Activated gamma-delta T cell treated with anti-CD3 and anti-CD28 coated beads, Interleukin-2, amount 50 U/mL, for 16 hours (primary cell): Measurements from ENCODE around the gene NOTUM.
"Not testable (repeated sequence)": the region's sequence is repeated elsewhere in the genome, so short reads cannot be mapped to it uniquely, and the experiment has no call there.

Experiments
- DNase-seq: peaks from one replicate; pipeline ENCODE4 v3.0.0-alpha.2; 2020; ENCODE audit warnings: low read depth

Gene NOTUM

DNA sequence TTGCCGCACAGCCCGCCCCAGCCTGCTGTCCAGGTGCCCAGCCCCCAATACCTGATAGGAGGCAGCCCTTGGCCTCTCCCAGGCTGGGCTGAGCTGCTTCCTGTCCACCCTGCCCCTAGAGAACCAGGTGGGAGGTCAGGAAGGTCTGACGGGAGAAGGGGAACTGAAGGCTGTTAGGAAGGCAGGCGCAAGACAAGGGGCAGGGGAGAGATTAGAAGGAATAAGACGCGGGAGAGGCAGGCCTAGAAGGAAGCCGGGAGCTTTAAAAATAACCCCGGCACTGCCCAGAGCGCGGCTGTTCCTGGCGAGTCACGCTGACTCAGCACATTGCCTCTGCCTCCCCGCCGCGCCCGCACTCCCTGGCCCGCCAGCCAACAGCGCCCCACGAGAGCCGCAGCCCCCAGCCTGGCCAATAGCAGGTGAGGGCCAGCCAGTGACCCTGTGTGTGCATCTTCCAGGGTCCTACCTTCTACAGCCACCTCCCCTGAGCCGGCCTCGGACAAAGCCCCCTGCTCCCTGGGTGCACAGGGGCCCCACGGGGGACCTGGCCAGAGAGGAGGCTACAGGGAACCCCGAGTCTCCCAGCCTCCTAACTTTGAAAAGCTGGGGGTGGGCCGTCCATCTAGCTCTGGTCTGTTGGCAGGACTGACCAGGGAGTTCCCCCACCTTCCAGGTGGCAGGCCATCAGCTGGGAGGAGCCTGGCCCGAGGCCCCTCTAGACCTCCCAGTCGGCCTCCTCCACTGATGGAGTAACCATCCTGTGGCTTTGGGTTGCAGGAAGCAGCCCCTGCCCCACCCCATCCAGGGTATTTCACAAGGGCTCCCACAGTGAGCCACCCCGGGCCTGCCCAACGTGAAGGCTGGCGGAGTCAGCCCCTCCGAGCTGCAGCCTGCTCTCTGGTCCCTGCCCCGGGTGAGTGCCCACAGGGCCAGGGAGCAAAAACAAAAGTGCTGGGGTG lies 37.4 kb downstream of the NOTUM start:
- DNase-seq: no peak

DNA sequence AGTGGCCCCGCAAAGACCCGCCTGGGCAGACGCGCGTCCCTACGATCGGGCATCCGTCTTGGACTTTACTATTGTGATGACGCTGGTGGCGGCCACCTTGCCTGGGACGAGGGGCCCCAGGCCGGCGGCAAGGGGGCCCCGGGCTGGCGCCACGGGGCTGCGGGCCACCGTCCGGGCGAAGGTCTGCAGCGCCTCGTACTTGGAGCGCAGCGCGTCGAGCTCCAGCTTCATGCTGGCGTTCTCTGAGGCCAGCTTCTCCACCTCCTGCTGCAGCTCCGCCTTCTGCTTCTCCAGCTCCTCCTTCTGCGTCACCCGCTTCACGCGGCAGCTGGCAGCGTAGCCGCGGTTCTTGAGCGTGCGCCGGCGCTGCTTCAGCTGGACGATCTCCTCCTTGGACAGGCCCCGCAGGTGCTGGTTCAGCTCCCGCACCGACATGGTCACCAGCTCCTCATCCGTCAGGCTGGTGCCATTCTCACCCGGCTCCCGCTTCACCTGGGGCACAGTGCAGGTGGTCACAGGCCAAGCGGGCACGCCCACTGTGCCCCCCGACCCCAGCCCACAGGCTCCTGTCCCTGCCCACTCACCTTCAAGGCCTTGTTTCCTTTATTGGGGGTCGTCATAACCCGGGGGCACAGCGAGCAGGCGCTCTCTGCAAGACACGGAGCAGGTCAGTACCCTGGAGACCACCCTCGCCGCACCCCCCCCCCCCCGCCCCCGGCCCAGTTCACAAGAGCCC lies 38.3 kb downstream of the NOTUM start:
- DNase-seq: no peak

DNA sequence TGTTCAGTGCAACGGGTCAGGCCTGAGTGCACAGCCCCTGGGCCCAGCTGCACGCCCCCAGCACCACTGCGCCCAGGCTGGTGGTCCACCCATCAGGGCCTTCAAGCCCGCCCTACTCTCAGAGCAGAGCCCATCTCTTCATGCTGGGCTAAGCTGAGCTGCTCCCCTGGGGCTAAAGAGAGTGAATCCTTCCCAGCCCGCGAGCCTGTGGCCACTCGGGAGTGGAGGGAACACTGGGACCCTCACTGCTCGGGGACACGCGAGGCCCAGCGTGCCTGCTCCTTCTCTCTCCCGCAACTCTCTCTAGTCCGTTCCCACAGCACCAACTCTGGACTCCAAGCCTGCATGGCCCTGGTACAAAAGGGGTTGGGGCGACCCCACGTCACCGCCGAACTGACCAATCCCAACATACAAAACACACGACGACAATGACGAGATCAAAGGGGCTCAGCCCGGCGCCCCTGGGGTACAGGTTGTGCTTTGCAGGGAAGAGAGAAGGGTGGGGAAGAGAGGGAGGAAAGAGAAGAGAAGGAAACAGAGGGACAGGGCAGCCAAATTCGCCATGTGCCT lies 38.9 kb downstream of the NOTUM start:
- DNase-seq: no peak

DNA sequence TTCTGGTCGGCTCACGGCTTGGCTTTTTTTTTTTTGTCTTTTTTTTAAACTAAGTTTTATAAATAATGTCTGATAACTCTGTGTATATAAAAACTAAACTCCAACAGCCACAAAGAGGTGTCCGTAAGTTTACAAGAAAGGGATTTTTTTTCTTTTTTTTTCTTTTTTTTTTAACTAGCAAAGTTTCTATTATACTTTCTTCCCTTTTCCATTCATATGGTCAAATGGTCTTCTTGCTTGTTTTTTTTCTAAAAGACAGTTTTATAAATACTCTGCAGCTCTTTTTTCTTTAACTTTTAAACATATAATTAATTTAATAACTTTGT lies 39.5 kb downstream of the NOTUM start:
- DNase-seq: no peak

DNA sequence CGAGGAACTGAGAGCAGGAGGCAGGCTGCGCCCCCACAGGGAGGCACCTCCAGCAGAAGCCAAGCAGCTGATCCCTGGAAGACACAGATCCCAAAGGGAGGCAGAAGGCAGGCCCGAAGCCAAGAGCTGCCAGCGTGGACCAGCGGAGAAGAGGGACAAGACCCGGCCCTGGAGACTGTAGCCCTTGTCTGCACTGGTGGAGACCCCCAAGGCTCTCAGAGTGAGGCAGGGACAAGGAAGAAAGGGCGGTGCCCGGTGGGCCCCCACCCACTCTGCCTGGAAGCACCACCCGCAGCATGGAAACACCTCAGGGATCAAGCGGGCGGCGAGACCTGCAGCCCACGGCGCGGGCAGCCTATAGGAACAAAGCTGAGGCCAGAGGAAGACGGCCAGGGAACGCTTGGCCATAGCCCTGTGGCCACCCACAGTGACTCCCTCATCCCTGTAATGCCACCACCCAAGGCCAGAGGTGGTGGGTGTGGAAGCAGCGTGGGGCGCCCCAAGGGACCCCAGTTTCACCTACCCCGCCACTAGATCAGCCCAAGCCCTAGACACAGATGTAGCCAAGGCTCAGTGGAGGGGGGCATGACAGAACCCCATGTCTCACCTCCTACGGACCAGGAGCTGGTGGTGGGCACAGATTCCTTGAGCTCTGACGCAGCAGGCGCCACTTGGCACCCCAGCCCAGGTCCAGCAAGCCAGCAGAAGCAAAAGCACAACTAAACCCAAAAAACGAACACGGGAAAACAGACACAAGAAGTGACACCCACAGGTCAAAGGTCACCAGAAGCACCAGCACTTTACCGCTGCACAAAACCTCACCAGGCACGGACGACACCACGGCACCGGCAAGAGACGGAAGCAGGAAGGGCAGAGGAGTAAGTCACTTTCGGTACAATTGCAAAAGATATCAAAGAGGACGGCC lies 40.1 kb downstream of the NOTUM start:
- DNase-seq: no peak

DNA sequence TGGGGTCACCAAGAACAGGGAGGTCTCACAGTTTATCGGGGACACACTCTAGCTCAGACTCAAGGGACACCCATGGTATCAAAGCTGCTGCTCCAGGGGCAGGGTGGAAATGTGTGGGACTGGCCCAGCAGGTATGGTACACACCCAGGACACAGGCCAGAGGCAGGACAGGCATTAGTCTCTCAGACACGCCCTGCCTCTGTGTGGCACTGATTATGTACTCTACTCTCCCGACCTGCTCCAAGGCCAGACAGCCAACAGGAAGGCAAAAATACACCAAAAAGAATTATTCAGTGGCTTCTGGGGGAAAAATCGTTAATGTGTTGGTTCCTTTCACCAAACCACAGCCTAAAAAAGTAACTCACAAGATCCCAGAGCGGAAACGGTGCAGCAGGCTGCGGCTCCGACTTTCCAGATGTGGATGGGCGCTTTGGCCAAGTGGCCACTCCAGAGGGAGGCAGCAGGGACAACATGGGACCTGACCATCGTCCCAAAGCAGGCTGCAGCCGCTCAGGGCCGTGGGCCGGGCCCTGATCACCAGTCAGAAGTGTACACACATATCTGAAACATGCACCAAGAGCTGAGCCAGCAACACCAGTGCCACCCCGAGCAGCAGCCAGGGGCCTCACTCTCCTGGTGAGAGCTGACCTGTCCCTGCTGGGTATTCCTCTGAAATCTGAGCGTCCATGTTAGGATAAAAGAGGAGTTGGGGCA lies 42.0 kb downstream of the NOTUM start:
- DNase-seq: no peak

DNA sequence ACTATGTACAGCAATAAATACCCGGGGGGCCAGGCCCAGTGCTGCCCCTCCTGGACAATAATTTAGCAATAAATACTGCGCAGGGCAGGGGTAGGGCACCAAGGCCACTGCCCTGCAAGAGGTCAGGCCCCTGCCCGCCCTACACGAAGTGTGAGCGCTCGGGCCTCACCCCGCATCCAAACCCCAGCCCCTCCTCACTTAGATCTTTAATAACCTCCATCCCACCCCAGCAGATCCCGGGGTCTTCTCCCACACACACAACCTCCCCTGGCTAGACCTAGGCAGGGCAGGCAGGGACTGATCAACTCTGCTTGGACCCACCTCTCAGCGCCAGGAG lies 42.7 kb downstream of the NOTUM start:
- not testable (repeated sequence) for DNase-seq

DNA sequence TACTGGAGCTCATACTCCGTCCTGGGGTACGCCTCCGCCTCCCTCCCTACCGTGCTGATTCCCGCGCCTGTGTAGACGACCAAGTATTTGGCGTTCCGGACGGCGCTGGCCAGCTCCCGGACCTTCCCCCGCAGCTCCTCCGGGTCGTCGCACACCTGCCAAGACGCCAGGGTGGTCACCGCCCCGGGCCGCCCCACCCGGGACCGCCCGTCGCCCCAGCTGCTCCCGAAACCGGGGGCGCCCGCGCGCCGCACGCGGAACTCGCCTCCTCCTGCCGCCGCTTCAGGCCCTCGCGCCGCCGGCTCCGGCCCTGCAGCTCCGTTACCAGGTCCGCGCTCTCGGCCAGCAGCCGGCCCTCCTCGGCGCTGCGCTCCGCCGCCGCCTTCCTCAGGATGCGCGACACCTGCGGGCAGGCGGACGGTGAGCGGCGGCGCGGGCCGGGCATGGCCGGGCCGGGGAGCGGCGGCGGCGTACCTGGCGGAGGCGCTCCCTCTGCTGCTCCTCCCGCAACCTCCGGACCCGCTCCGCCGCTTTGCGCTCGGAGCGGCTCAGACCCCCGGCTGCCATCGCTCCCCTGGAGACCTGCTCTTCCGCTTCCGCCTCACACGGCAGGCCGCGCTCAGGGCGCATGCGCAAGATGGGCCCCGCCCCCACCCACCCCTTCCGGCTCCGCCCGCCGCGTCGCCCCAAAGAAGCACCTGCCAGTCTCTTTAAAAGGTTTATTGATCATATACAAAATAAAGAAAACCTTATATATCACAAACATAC lies 43.2 kb downstream of the NOTUM start, which contains the start of gene SIRT7:
Gene SIRT7 (minus strand): TSS at position 612 of the 768 bp plus-strand sequence. CDS start 45 bp downstream, at position 567.
- peak; percentile 67 for DNase-seq

DNA sequence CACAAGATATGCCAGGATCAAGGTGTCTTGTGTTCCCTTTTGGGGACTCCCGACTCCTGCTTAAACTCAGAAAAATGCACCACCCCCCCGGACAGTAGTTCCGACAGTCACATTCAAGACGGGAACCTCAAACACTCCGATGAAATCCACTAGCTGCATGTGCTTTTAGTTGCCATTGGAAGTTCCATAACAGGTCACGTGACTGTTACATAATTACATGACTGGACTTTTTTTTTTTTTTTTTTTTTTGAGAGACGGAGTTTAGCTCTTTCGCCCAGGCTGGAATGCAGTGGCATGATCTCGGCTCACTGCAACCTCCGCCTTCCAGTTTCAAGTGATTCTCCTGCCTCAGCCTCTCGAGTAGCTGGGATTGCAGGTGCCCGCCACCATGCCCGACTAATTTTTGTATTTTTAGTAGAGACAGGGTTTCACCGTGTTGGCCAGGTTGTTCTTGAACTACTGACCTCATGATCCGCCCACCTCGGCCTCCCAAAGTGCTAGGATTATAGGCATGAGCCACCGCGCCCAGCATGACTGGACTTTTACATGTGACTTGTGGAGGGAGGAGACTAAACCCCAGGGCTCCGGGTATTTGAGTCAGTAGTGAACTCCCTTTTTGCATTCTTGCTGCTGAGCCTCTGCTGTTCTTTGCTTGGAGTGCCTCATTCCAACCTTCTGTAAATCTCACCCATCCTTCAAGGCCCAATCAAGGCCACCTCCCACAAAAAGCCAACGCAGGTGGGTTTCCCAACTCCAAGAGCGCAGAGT lies 44.6 kb downstream of the NOTUM start:
- no peak for DNase-seq

DNA sequence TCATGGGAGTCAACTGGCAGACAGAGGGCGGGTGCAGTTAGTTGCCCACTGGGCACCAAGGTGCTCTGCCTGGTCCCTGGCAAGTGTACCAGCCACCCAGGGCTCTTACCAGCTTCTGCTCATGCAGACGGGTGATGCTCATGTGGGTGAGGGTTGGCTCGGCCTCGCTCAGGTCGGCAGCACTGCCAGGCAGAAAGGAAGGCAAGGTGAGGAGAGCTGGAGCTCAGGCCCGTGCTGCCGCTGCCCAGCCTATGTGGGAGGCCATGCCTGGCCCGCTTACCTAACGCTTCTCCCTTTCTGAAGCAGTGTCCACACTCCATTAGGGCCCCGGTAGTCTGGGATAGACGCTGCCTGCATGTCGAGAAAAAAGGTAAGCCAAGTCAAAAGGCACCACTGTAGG lies 45.7 kb downstream of the NOTUM start:
- no peak for DNase-seq

DNA sequence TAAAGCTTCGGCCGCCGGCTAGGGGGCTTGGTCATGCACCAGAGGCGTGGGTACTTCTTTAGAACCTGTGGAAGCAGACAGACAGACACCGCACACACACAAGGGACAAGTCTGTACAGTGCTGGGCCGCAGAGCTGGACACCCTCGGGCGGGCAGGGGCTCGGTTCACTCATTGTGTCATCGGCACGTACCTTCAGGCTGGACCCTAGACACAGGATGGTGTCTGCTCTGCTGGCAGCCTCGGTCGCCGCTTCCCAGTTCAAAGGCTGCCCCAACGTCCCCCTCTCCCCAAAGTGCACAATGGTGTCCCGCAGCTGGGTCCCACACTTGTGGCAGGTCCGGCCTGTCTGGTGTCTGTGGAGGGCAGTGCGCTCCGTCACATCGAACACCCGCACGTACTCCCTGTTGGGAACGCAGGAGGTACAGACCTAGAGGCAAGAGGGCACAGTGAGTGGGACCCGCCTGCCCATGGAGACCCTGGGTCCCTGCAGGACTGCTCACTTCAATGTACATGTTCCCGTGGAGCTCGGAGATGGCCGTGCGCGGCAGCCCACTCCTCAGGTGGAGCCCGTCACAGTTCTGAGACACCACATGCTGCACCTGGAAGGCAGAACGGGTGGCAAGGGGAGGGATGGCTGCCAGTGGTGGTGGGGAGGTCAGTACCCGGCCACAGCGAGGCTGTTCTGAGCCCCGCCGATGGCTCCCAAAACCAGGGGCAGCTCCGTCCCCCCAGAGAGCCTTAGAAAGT lies 46.7 kb downstream of the NOTUM start:
- DNase-seq: no peak

DNA sequence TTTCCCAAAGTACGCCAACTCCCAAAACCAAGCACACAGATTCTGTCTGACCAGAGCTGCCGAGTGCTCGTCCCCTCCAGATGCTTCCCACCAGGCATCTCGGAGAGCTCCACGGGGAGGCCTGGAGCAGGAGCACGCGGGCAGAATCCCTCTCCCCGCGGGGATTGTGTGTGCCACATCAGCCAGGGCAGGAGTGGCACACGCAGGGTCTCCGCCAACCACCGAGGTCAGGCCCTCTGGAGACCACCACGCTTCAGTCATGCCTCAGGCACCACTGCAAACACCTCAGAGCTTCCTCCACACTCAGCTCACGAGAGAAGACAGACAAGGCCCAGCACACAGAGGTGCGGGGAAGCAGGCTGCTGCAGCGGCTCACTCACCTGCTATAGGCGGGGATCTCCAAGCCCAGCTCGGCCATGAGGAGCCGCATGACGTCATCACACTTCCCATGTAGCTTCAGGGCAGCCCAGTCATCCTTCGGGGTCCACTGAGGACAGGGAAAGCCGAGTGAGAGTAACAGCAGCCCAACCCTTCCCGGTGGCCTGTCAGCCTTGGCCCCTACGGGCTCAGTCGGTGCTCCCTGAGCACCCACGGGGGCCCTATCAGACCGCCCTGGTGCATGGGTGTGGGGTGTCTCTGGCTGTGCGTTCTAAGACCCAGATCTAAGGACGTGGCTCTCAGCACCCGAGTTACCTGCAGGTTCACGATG lies 47.4 kb downstream of the NOTUM start:
- DNase-seq: no peak

DNA sequence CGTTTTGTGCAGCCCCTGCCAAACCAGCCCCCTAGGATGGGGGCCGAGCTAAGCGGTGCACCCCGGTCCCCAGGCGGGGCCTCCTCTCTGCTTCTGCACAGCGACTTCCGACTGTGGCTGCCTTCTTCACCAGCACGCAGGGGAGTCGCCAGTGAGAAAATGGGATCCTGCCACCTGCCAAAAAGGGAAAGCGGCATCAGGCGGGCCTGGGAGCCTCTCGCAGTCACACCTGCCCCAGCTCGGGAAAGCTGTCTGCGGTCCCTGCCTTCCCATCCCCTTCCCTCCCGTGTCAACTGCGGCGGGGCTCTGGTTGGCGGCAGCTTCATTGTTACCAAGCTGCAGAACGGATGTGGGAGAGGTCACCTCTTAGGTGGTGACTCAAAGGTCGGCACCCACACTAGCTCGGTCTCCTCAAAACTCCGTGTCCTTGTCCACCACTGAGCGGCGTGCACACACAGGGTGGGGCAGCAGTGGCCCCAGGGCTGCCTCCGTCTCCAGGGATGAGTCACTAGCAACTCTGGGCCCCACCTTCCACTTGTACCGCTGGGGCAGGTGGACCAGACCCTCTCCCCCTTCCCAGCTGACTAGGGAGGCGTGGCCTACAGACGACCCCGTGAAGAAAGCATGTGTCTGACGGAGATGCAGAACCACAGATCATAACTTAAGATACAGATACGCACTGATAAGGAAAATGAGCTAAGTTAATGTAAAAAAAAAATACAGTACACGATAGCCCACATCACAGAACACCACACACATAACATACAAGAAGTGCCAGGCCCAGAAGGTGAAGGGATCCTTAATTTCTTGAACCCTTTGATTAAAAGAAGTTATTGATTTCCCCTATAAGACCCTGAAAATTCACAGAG lies 48.3 kb downstream of the NOTUM start:
- DNase-seq: no peak

DNA sequence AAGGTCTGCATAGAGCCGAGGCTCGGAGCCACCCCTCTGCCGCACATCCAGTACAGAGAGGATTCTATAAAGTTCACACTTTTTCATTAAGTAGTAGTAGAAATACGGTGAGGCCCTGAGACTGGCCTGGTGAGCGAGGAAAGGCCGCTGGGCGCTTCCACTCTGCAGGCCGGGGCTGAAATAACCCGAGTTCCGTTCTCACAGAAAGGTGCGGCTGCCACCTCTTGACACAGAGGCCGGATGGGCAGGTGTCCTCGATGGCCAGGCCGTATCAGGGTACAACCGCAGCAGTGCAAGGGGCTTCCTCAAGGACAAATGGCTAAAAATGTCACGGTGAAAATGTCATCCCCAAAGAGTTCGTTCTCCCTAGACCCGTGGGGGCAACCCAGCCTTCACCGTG lies 49.0 kb downstream of the NOTUM start:
- no peak for DNase-seq

DNA sequence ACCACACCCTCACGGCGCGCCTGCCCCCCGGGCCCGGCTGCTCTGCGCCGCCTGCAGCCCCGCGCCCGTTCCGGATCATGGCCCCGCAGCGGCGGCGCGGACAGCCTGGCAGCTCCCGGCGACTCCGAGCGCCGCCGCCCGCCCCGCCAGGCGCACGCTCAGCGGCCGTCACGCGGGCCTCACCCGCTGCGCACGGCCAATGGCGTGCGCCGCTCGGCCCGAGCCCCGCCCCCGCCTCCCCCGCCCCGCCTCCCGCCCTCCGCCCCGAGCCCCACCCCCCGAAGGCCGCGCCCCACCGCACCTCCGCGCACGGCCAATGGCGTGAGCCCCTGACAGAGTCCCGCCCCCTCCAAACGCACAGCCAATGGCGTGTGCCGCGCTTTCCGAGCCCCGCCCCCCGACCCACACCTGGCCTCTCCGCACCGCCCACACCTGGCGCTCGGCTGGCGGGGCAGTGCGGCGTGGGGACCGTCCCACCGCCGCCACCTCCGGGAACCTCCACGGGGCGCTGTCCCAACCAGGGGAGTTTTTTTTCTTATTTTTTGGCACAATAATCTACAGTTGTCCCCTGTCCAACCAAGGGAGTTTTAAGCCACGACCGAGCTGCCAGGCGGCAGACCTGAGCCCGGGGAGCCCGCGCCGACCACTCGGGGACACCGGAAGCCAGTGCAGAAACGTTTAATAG lies 49.6 kb downstream of the NOTUM start, which contains the start of gene PCYT2:
Gene PCYT2 (minus strand): TSS at position 123 of the 685 bp plus-strand sequence. CDS start 44 bp downstream, at position 79.
- DNase-seq: peak; percentile 85

DNA sequence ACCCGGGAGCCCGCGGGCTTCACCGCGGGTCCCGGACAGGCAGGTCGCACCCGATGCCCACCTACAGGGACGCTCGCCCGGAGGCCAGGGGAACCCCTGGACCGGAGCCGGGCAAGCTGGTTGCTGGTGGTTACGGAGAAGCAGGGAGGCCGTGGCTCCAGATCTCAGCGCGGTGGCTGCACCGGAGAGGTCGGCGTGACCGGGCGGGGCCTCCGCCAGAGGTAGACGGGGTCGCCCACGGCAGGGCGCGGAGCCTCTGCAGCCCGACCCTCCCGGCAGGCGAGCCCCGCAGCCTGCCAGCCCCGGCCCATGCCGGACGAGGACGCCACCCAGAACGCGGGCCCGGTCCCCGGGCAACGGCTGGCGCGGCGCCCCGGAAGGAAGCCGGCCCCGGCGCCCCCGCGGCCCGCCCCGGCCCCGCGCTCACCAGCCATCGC lies 50.1 kb downstream of the NOTUM start:
- DNase-seq: no peak
